ENCODE results near the gene ZNF426.
"Not testable (repeated sequence)": the region's sequence is repeated elsewhere in the genome, so short reads cannot be mapped to it uniquely, and the experiment has no call there.

Gene ZNF426

GRCh38 chr19:9538183-9539058, at the start of gene ZNF426:
ZNF426 (minus strand) TSS chr19:9538645; CDS start chr19:9536232, 2,413 bp downstream.
- H3K36me3 ChIP-seq (ENCODE audit: insufficient read depth, insufficient read length, low read length) = peaks cover 34% of the 10 kb centered on the region
- H3K9me3 ChIP-seq (ENCODE audit: insufficient read depth, low read length) = peaks cover 57% of the 10 kb centered on the region
- no peaks in the 10 kb centered on the region for H3K27me3 ChIP-seq (ENCODE audit: insufficient read depth, insufficient read length)

GRCh38 chr19:9586764-9587163, 48.3 kb upstream of the ZNF426 start:
- H3K27me3 ChIP-seq (ENCODE audit: insufficient read depth, insufficient read length) = no peaks in the 10 kb centered on the region
- no peak overlapping the region for H3K9ac ChIP-seq (ENCODE audit: insufficient read length, low read depth)
- peaks cover 14% of the 10 kb centered on the region for H3K36me3 ChIP-seq (ENCODE audit: insufficient read depth, insufficient read length, low read length)
- peaks cover 3% of the 10 kb centered on the region for H3K4me1 ChIP-seq (ENCODE audit: insufficient read depth, insufficient read length)
- peaks cover 8% of the 10 kb centered on the region for H3K9me3 ChIP-seq (ENCODE audit: insufficient read depth, low read length)
- DNase-seq (ENCODE audit: low read depth, low spot score) = peak; percentile 73
- H3K4me3 ChIP-seq (ENCODE audit: insufficient read length, low read depth) = no peak overlapping the region
- TF ChIP-seq ZNF274 (IDR thresholded peaks at IDR 0.05; ENCODE audit: low read depth, low read length) (no peak), YY1 (IDR thresholded peaks at IDR 0.05; ENCODE audit: insufficient read depth, insufficient read length) (no peak), SUZ12 (IDR thresholded peaks at IDR 0.05; ENCODE audit: extremely low read depth, insufficient read depth, insufficient read length) (no peak)

More at GRCh38 chr19:9538183-9539058, at the start of gene ZNF426:
- no peak for TF ChIP-seq YY1 (IDR thresholded peaks at IDR 0.05; ENCODE audit: insufficient read depth, insufficient read length)
- Histone ChIP-seq H3K9ac (ENCODE audit: insufficient read length, low read depth) (peak within 1 kb of the TSS; percentile 91), H3K4me3 (ENCODE audit: insufficient read length, low read depth) (peak within 1 kb of the TSS; percentile 81), H3K4me1 (ENCODE audit: insufficient read depth, insufficient read length) (no peaks in the 10 kb centered on the region)
- DNase-seq (ENCODE audit: low read depth, low spot score) = peak; percentile 83

- Histone ChIP-seq H3K4me3 (ENCODE audit: insufficient read length, low read depth) (peak within 1 kb of the TSS; percentile 99), H3K27me3 (ENCODE audit: insufficient read depth, insufficient read length) (no peaks in the 10 kb centered on the region), H3K4me1 (ENCODE audit: insufficient read depth, insufficient read length) (peaks cover under 1% of the 10 kb centered on the region), H3K36me3 (ENCODE audit: insufficient read depth, insufficient read length, low read length) (peaks cover 34% of the 10 kb centered on the region), H3K9me3 (ENCODE audit: insufficient read depth, low read length) (peaks cover 33% of the 10 kb centered on the region), H3K9ac (ENCODE audit: insufficient read length, low read depth) (peak within 1 kb of the TSS; percentile 100)
- TF ChIP-seq ZNF274 (IDR thresholded peaks at IDR 0.05; ENCODE audit: low read depth, low read length) = no peak
- TF ChIP-seq YY1 (IDR thresholded peaks at IDR 0.05; ENCODE audit: insufficient read depth, insufficient read length) = peak; percentile 90
- DNase-seq (ENCODE audit: low read depth, low spot score) = peak; percentile 65
These were observed 45.8 kb upstream of the ZNF426 start, which contains the start of gene ZNF121 for GRCh38 chr19:9584073-9584833. ZNF121 (minus strand) TSS chr19:9584504; CDS start chr19:9568097, 16,407 bp downstream.

GRCh38 chr19:9582081-9582725, 43.8 kb upstream of the ZNF426 start:
- not testable (repeated sequence) for DNase-seq (ENCODE audit: low read depth, low spot score); H3K4me1 ChIP-seq (ENCODE audit: insufficient read depth, insufficient read length); H3K27me3 ChIP-seq (ENCODE audit: insufficient read depth, insufficient read length)
- Histone ChIP-seq H3K36me3 (ENCODE audit: insufficient read depth, insufficient read length, low read length) (peaks cover 46% of the 10 kb centered on the region), H3K9me3 (ENCODE audit: insufficient read depth, low read length) (peaks cover 53% of the 10 kb centered on the region), H3K9ac (ENCODE audit: insufficient read length, low read depth) (peak overlapping the region; percentile 37), H3K4me3 (ENCODE audit: insufficient read length, low read depth) (peak overlapping the region; percentile 59)

- no peak overlapping the region for H3K9ac ChIP-seq (ENCODE audit: insufficient read length, low read depth)
- no peak for DNase-seq (ENCODE audit: low read depth, low spot score)
- peaks cover 51% of the 10 kb centered on the region for H3K36me3 ChIP-seq (ENCODE audit: insufficient read depth, insufficient read length, low read length)
- H3K4me3 ChIP-seq (ENCODE audit: insufficient read length, low read depth) = no peak overlapping the region
- H3K9me3 ChIP-seq (ENCODE audit: insufficient read depth, low read length) = peaks cover 68% of the 10 kb centered on the region
- H3K27me3 ChIP-seq (ENCODE audit: insufficient read depth, insufficient read length) = no peaks in the 10 kb centered on the region
- no peaks in the 10 kb centered on the region for H3K4me1 ChIP-seq (ENCODE audit: insufficient read depth, insufficient read length)
- TF ChIP-seq ZNF274 (IDR thresholded peaks at IDR 0.05; ENCODE audit: low read depth, low read length) (no peak), YY1 (IDR thresholded peaks at IDR 0.05; ENCODE audit: insufficient read depth, insufficient read length) (no peak), SUZ12 (IDR thresholded peaks at IDR 0.05; ENCODE audit: extremely low read depth, insufficient read depth, insufficient read length) (no peak)
These were observed 42.3 kb upstream of the ZNF426 start for GRCh38 chr19:9580728-9581127.

- Histone ChIP-seq H3K9me3 (ENCODE audit: insufficient read depth, low read length) (peaks cover 100% of the 10 kb centered on the region), H3K9ac (ENCODE audit: insufficient read length, low read depth) (no peak overlapping the region), H3K4me1 (ENCODE audit: insufficient read depth, insufficient read length) (no peaks in the 10 kb centered on the region), H3K36me3 (ENCODE audit: insufficient read depth, insufficient read length, low read length) (peaks cover 71% of the 10 kb centered on the region), H3K27me3 (ENCODE audit: insufficient read depth, insufficient read length) (no peaks in the 10 kb centered on the region), H3K4me3 (ENCODE audit: insufficient read length, low read depth) (no peak overlapping the region)
- TF ChIP-seq SUZ12 (IDR thresholded peaks at IDR 0.05; ENCODE audit: extremely low read depth, insufficient read depth, insufficient read length) (no peak), YY1 (IDR thresholded peaks at IDR 0.05; ENCODE audit: insufficient read depth, insufficient read length) (no peak), ZNF274 (IDR thresholded peaks at IDR 0.05; ENCODE audit: low read depth, low read length) (no peak)
- DNase-seq (ENCODE audit: low read depth, low spot score) = no peak
These were observed 31.8 kb upstream of the ZNF426 start for GRCh38 chr19:9570255-9570654.

- Histone ChIP-seq H3K9ac (ENCODE audit: insufficient read length, low read depth) (no peak overlapping the region), H3K9me3 (ENCODE audit: insufficient read depth, low read length) (peaks cover 80% of the 10 kb centered on the region), H3K4me1 (ENCODE audit: insufficient read depth, insufficient read length) (no peaks in the 10 kb centered on the region), H3K4me3 (ENCODE audit: insufficient read length, low read depth) (no peak overlapping the region), H3K36me3 (ENCODE audit: insufficient read depth, insufficient read length, low read length) (peaks cover 86% of the 10 kb centered on the region), H3K27me3 (ENCODE audit: insufficient read depth, insufficient read length) (no peaks in the 10 kb centered on the region)
- DNase-seq (ENCODE audit: low read depth, low spot score) = no peak
- TF ChIP-seq SUZ12 (IDR thresholded peaks at IDR 0.05; ENCODE audit: extremely low read depth, insufficient read depth, insufficient read length) (no peak), YY1 (IDR thresholded peaks at IDR 0.05; ENCODE audit: insufficient read depth, insufficient read length) (no peak), ZNF274 (IDR thresholded peaks at IDR 0.05; ENCODE audit: low read depth, low read length) (no peak)
These were observed 28.3 kb upstream of the ZNF426 start for GRCh38 chr19:9566729-9567128.

Data from NT2/D1 (cell line).